CD14-positive monocyte (primary cell): ENCODE data around the gene UBA1. TPM values are rescaled to one million over a fixed set of nuclear protein-coding genes. Genes with fewer than 3 reads are reported as not detected.

Experiments
- DNase-seq, 3 donors: peaks; one replicate each; pipeline ENCODE4 v3.0.0-alpha.2; 2011 to 2022
- H2AFZ ChIP-seq: 2 replicates; pipeline ENCODE4 v1.6.0; 2012; ENCODE audit warnings: mild to moderate bottlenecking, low read depth, low read length, inconsistent platforms; ENCODE audit not compliant: insufficient read depth, poor library complexity, severe bottlenecking
- H3K27ac ChIP-seq, 2 donors: 1 replicate in 1 of 2; 2 replicates in 1 of 2; pipeline ENCODE4 v1.5.1; 2012 to 2013; ENCODE audit warnings: low read length in 2 of 2, control low read depth in 1 of 2, inconsistent platforms in 1 of 2, low read depth in 1 of 2, mild to moderate bottlenecking in 1 of 2
- H3K27me3 ChIP-seq, 2 donors: one replicate each; pipeline versions ENCODE4 v1.6.0 to v1.6.1; 2011 to 2013; ENCODE audit warnings: low read length in 2 of 2; ENCODE audit not compliant: control insufficient read depth in 2 of 2, insufficient read depth in 2 of 2
- H3K36me3 ChIP-seq, 2 donors: replicated peaks in 1 of 2; 1 replicate in 1 of 2; 2 replicates in 1 of 2; pipeline versions ENCODE4 v1.5.1 to v1.6.1; 2012 to 2013; ENCODE audit warnings: low read length in 2 of 2, control low read depth in 1 of 2, inconsistent platforms in 1 of 2, mild to moderate bottlenecking in 1 of 2; ENCODE audit not compliant: insufficient read depth in 2 of 2, control insufficient read depth in 1 of 2
- H3K4me1 ChIP-seq, 2 donors: 1 replicate in 1 of 2; 2 replicates in 1 of 2; pipeline versions ENCODE4 v1.5.1 to v1.6.1; 2012 to 2013; ENCODE audit warnings: low read length in 2 of 2, control low read depth in 1 of 2, inconsistent platforms in 1 of 2, mild to moderate bottlenecking in 1 of 2, moderate library complexity in 1 of 2; ENCODE audit not compliant: insufficient read depth in 2 of 2, control insufficient read depth in 1 of 2
- H3K4me2 ChIP-seq: replicated peaks from 2 replicates; pipeline ENCODE3; 2012; ENCODE audit warnings: low read length, moderate library complexity, mild to moderate bottlenecking; ENCODE audit not compliant: poor library complexity, severe bottlenecking; ENCODE audit errors: extremely low read depth
- H3K4me3 ChIP-seq, 3 experiments: fragments of 200-600 bp in 1 of 3; sonication (generic) in 1 of 3; replicated peaks in 1 of 3; 1 replicate in 2 of 3; 2 replicates in 1 of 3; pipeline ENCODE4 v1.5.1; 2011 to 2013; ENCODE audit warnings: low read length in 3 of 3, mild to moderate bottlenecking in 3 of 3, control low read depth in 2 of 3, low read depth in 2 of 3, inconsistent platforms in 1 of 3, moderate library complexity in 1 of 3
- H3K79me2 ChIP-seq: 2 replicates; pipeline ENCODE4 v1.6.0; 2012; ENCODE audit warnings: mild to moderate bottlenecking, control low read depth, inconsistent platforms, low read length, moderate library complexity; ENCODE audit not compliant: insufficient read depth
- H3K9ac ChIP-seq: 2 replicates; pipeline ENCODE4 v1.6.0; 2017; ENCODE audit warnings: low read length, mild to moderate bottlenecking; ENCODE audit not compliant: insufficient read depth, poor library complexity, severe bottlenecking
- H3K9me3 ChIP-seq, 2 donors: replicated peaks in 1 of 2; 1 replicate in 1 of 2; 2 replicates in 1 of 2; pipeline versions ENCODE4 v1.5.1 to v1.6.1; 2012 to 2013; ENCODE audit warnings: low read length in 2 of 2, control low read depth in 1 of 2; ENCODE audit not compliant: control insufficient read depth in 1 of 2, insufficient read depth in 1 of 2
- H4K20me1 ChIP-seq: 2 replicates; pipeline ENCODE4 v1.6.0; 2012; ENCODE audit warnings: mild to moderate bottlenecking, low read length, control low read depth, moderate library complexity; ENCODE audit not compliant: insufficient read depth
- H3K27ac Mint-ChIP-seq, 7 donors: one replicate each; pipeline ENCODE4 v1.8.0; 2020; ENCODE audit warnings: mild to moderate bottlenecking in 7 of 7, mixed read lengths in 7 of 7, moderate library complexity in 6 of 7, inconsistent platforms in 2 of 7
- H3K27me3 Mint-ChIP-seq, 3 donors: one replicate each; pipeline ENCODE4 v1.8.0; 2021 to 2022; ENCODE audit warnings: low read depth in 3 of 3, mild to moderate bottlenecking in 3 of 3, mixed read lengths in 3 of 3, moderate library complexity in 3 of 3, inconsistent platforms in 1 of 3
- H3K36me3 Mint-ChIP-seq, 2 donors: one replicate each; pipeline ENCODE4 v1.8.0; 2020; ENCODE audit warnings: mixed read lengths in 2 of 2, inconsistent platforms in 1 of 2, mild to moderate bottlenecking in 1 of 2
- H3K4me1 Mint-ChIP-seq: one replicate; pipeline ENCODE4 v1.8.0; 2020; ENCODE audit warnings: mild to moderate bottlenecking, mixed read lengths
- H3K4me3 Mint-ChIP-seq, 2 donors: one replicate each; pipeline ENCODE4 v1.8.0; 2020; ENCODE audit warnings: mild to moderate bottlenecking in 2 of 2, mixed read lengths in 2 of 2, moderate library complexity in 1 of 2
- H3K9me3 Mint-ChIP-seq, 7 donors: one replicate each; pipeline ENCODE4 v1.8.0; 2020 to 2022; ENCODE audit warnings: mixed read lengths in 7 of 7, mild to moderate bottlenecking in 6 of 7, moderate library complexity in 6 of 7, inconsistent platforms in 2 of 7
- CTCF ChIP-seq: fragments of 200-600 bp; IDR thresholded peaks from one replicate; pipeline ENCODE4 v1.8.0; 2022; ENCODE audit warnings: antibody characterized with exemption, mild to moderate bottlenecking
- WGBS: methylation state at CpG from one replicate; pipeline ENCODE4 v1.1.5; 2013; ENCODE audit warnings: missing lambda C conversion rate; ENCODE audit not compliant: insufficient coverage; 5-methylcytosine and 5-hydroxymethylcytosine counted together
- intact Hi-C, 2 donors: fragments of 100-400 bp; cut with micrococcal nuclease; formaldehyde crosslinking; loops; one replicate each; pipeline versions ENCODE4 v1.15.0 to v1.15.1; 2023
- polyA plus RNA-seq, 3 donors: library from polyadenylated mRNA; depleted of rRNA in 1 of 3; unstranded in 2 of 3; stranded (reverse) in 1 of 3; fragments of 300-500 nt in 2 of 3; fragments of >200 nt in 1 of 3; fragmentation: Illumina TruSeq in 2 of 3; gene quantifications; 1 replicate in 2 of 3; 2 replicates in 1 of 3; pipeline ENCODE4 v1.2.3, GENCODE V29; 2012 to 2021

The UBA1 gene
- polyA plus RNA-seq, 3 donors: 125 to 157 (median 150) TPM

DNA sequence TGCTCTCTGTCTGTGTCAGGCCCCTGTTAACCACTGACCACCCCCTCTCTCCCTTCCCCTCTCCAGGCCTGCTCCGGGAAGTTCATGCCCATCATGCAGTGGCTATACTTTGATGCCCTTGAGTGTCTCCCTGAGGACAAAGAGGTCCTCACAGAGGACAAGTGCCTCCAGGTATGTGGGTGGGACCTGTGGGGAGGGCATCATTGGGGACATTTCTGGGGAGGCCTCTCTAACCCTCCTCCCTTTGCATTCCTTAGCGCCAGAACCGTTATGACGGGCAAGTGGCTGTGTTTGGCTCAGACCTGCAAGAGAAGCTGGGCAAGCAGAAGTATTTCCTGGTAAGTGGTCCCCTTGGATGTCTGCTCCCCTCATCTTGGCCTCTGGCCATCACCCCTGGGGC, 9.2 kb downstream of the UBA1 start:
- Histone ChIP-seq H4K20me1 (peaks cover 86% of the 10 kb centered on the region), H3K4me3 (no peak overlapping the region), H3K27me3 (no peaks in the 10 kb centered on the region), H3K4me1 (no peaks in the 10 kb centered on the region), H2AFZ (no peak overlapping the region), H3K9ac (no peak overlapping the region), H3K36me3 (peaks cover 89 to 100% of the 10 kb centered on the region in 2 donors), H3K4me2 (no peak overlapping the region), H3K79me2 (peaks cover 17% of the 10 kb centered on the region), H3K27ac (no peak overlapping the region), H3K9me3 (no peaks in the 10 kb centered on the region)
- H3K36me3 Mint-ChIP-seq: peaks cover 91 to 99% of the 10 kb centered on the region in 2 donors
- intact Hi-C loops: no loop called here
- peak overlapping the region in 2 of 7 donors; percentile 15 to 42 for H3K27ac Mint-ChIP-seq
- no peak for DNase-seq
- TF ChIP-seq CTCF: no peak
- H3K9me3 Mint-ChIP-seq: no peaks in the 10 kb centered on the region
- no peak overlapping the region for H3K4me3 Mint-ChIP-seq
- H3K27me3 Mint-ChIP-seq: peaks cover 0 to 17% (median 0%) of the 10 kb centered on the region in 3 donors
- 100% methylated on average over 2 of the region's 4 CpGs for WGBS
- H3K4me1 Mint-ChIP-seq: no peaks in the 10 kb centered on the region

- Mint-ChIP-seq H3K36me3 (peaks cover 85 to 99% of the 10 kb centered on the region in 2 donors), H3K4me1 (no peaks in the 10 kb centered on the region), H3K9me3 (peaks cover 0 to 4% (median 0%) of the 10 kb centered on the region in 7 donors), H3K27me3 (peaks cover 0 to 19% (median 0%) of the 10 kb centered on the region in 3 donors), H3K27ac (peak overlapping the region in 1 of 7 donors; percentile 70), H3K4me3 (no peak overlapping the region)
- no peak for DNase-seq
- peaks cover 10% of the 10 kb centered on the region for H3K79me2 ChIP-seq
- WGBS: no CpG with 5 or more reads among the region's 5 CpGs
- H2AFZ ChIP-seq: no peak overlapping the region
- no peak overlapping the region for H3K4me2 ChIP-seq
- no peak for TF ChIP-seq CTCF
- no peaks in the 10 kb centered on the region for H3K4me1 ChIP-seq
- H3K27ac ChIP-seq: no peak overlapping the region
- H3K36me3 ChIP-seq: peaks cover 88 to 100% of the 10 kb centered on the region in 2 donors
- intact Hi-C loops: no loop called here
- no peaks in the 10 kb centered on the region for H3K9me3 ChIP-seq
- no peak overlapping the region for H3K9ac ChIP-seq
- H4K20me1 ChIP-seq: peaks cover 77% of the 10 kb centered on the region
- H3K27me3 ChIP-seq: no peaks in the 10 kb centered on the region
- no peak overlapping the region for H3K4me3 ChIP-seq
Measured at GRCh38 chrX:47204970-47205369, 11.3 kb downstream of the UBA1 start.
